Left lung (tissue), 10 donors: ENCODE data around the gene SPOCK1. TPM values are rescaled to one million over a fixed set of nuclear protein-coding genes. Genes with fewer than 3 reads are reported as not detected.

Experiments used
- ATAC-seq: fragments of 200-7000 bp; cut with Tn5 transposase; one replicate; pipeline ENCODE4 v1.9.1; 2020; ENCODE audit warnings: moderate library complexity
- DNase-seq, 4 donors: peaks; one replicate each; pipeline ENCODE4 v3.0.0-alpha.2; 2013 to 2020
- H3K27ac ChIP-seq, 2 donors: fragments of 200-600 bp; sonication (generic) in 1 of 2; one replicate each; pipeline versions ENCODE4 v1.5.0 to v1.8.0; 2020 to 2021
- H3K27me3 ChIP-seq, 2 donors: fragments of 200-600 bp; sonication (generic) in 1 of 2; one replicate each; pipeline versions ENCODE4 v1.5.0 to v1.8.0; 2020 to 2021
- H3K36me3 ChIP-seq, 2 donors: fragments of 200-600 bp; sonication (generic) in 1 of 2; one replicate each; pipeline versions ENCODE4 v1.5.0 to v1.8.0; 2020 to 2021
- H3K4me1 ChIP-seq, 2 donors: fragments of 200-600 bp; one replicate each; pipeline ENCODE4 v1.8.0; 2021
- H3K4me3 ChIP-seq, 2 donors: fragments of 200-600 bp; sonication (generic) in 1 of 2; one replicate each; pipeline versions ENCODE4 v1.5.0 to v1.8.0; 2020 to 2021; ENCODE audit warnings: mild to moderate bottlenecking in 1 of 2
- H3K9me3 ChIP-seq, 2 donors: fragments of 200-600 bp; sonication (generic) in 1 of 2; one replicate each; pipeline versions ENCODE4 v1.5.0 to v1.8.0; 2020 to 2021
- intact Hi-C, 2 donors: fragments of 100-400 bp; cut with DNase I; formaldehyde crosslinking; loops; one replicate each; pipeline versions ENCODE4 v1.11.2 to v1.14.2; 2022
- polyA plus RNA-seq, 6 donors: library from polyadenylated mRNA; unstranded; fragments of 120-200 nt; gene quantifications; one replicate each; pipeline ENCODE4 v1.2.1, GENCODE V29; 2013; ENCODE audit not compliant: insufficient read length in 6 of 6
- total RNA-seq, 2 donors: library from RNA; stranded (reverse); fragmentation: NEBNext Ultra II Directional; extraction: Animal tissue kit (Norgen Biotek cat#: 25700); gene quantifications; one replicate each; pipeline ENCODE4 v1.2.1, GENCODE V29; 2021
- TF ChIP-seq, protein P1 (sequence below), 2 donors: fragments of 200-600 bp; sonication (generic) in 1 of 2; IDR thresholded peaks; one replicate each; pipeline versions ENCODE4 v1.5.0 to v1.8.0; 2021; ENCODE audit warnings: antibody characterized with exemption in 2 of 2
- donor health status: DM: no; HTN: yes; CAD: no.
- donor health status: DM: no; HTN: no; CAD: no.

Gene SPOCK1
- total and polyA plus RNA-seq, 8 donors: 0.43 to 7.6 (median 0.73) TPM

GRCh38 chr5:137265457-137265856 lies 233.7 kb downstream of the SPOCK1 start:
- no peaks in the 10 kb centered on the region for H3K36me3 ChIP-seq
- TF ChIP-seq, protein P1, sequence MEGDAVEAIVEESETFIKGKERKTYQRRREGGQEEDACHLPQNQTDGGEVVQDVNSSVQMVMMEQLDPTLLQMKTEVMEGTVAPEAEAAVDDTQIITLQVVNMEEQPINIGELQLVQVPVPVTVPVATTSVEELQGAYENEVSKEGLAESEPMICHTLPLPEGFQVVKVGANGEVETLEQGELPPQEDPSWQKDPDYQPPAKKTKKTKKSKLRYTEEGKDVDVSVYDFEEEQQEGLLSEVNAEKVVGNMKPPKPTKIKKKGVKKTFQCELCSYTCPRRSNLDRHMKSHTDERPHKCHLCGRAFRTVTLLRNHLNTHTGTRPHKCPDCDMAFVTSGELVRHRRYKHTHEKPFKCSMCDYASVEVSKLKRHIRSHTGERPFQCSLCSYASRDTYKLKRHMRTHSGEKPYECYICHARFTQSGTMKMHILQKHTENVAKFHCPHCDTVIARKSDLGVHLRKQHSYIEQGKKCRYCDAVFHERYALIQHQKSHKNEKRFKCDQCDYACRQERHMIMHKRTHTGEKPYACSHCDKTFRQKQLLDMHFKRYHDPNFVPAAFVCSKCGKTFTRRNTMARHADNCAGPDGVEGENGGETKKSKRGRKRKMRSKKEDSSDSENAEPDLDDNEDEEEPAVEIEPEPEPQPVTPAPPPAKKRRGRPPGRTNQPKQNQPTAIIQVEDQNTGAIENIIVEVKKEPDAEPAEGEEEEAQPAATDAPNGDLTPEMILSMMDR (IDR thresholded peaks at IDR 0.05): no peak
- DNase-seq (no peak), ATAC-seq (no peak)
- no peak overlapping the region for H3K27ac ChIP-seq
- no peak overlapping the region for H3K4me3 ChIP-seq
- intact Hi-C loops: no loop called here
- H3K4me1 ChIP-seq: no peaks in the 10 kb centered on the region
- no peaks in the 10 kb centered on the region for H3K9me3 ChIP-seq
- no peaks in the 10 kb centered on the region for H3K27me3 ChIP-seq

- Histone ChIP-seq H3K4me3 (no peak overlapping the region), H3K36me3 (no peaks in the 10 kb centered on the region), H3K27ac (no peak overlapping the region), H3K27me3 (no peaks in the 10 kb centered on the region), H3K9me3 (no peaks in the 10 kb centered on the region), H3K4me1 (no peaks in the 10 kb centered on the region)
- no peak for DNase-seq
- ATAC-seq: no peak
- TF ChIP-seq, protein P1 (IDR thresholded peaks at IDR 0.05): no peak
- intact Hi-C loops: no loop called here
Observed at GRCh38 chr5:137264573-137264972, 234.6 kb downstream of the SPOCK1 start.

DNA sequence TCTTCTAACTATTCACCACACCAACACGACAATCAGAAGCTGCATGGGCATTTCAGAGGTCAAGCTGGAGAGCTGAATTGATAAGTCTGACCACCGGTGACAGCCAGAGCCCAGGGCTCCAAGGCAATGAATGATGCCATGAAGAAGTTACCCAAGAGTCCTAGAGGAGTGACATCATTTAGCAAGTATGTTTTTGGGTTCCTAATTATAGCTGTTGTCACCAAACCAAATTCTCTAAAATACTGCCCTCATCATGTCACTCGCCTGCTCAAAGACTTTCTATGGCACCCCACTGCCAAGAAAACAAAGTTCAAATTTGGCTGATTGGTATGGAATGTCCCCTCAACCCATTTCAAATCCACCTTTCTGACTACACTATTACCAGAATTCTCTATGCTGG lies 235.1 kb downstream of the SPOCK1 start:
- H3K9me3 ChIP-seq: no peaks in the 10 kb centered on the region
- no peaks in the 10 kb centered on the region for H3K36me3 ChIP-seq
- no peak overlapping the region for H3K27ac ChIP-seq
- intact Hi-C loops: no loop called here
- no peak for DNase-seq
- TF ChIP-seq, protein P1 (IDR thresholded peaks at IDR 0.05): no peak
- no peaks in the 10 kb centered on the region for H3K27me3 ChIP-seq
- no peak overlapping the region for H3K4me3 ChIP-seq
- H3K4me1 ChIP-seq: no peaks in the 10 kb centered on the region
- no peak for ATAC-seq

- Histone ChIP-seq H3K36me3 (no peaks in the 10 kb centered on the region), H3K27me3 (no peaks in the 10 kb centered on the region), H3K9me3 (no peaks in the 10 kb centered on the region), H3K4me3 (no peak overlapping the region), H3K27ac (no peak overlapping the region), H3K4me1 (no peaks in the 10 kb centered on the region)
- DNase-seq (no peak), ATAC-seq (no peak)
- TF ChIP-seq, protein P1 (IDR thresholded peaks at IDR 0.05): no peak
- intact Hi-C loops: no loop called here
Observed at GRCh38 chr5:137263371-137264005, 235.6 kb downstream of the SPOCK1 start.

DNA sequence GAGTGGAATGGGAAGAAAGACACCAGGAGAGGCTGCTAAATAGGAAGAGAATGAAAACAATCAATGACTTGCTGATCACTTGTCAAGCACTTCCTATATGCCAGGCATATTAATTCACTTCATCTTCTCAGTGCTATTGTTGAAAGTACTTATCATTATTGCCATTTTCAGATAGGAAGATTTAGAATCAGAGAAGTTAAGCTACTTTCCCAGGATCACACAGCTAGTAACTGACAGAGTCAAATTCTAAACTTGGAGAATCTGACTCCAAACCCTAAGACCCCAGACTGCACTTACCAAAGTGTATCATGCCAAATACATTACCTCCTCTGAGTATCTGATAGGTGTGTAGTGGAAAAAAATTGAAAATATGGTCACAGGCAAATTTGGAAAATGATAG lies 236.3 kb downstream of the SPOCK1 start:
- ATAC-seq (no peak), DNase-seq (no peak)
- H3K27ac ChIP-seq: no peak overlapping the region
- intact Hi-C loops: no loop called here
- no peaks in the 10 kb centered on the region for H3K27me3 ChIP-seq
- no peaks in the 10 kb centered on the region for H3K9me3 ChIP-seq
- no peaks in the 10 kb centered on the region for H3K36me3 ChIP-seq
- TF ChIP-seq, protein P1 (IDR thresholded peaks at IDR 0.05): no peak
- no peak overlapping the region for H3K4me3 ChIP-seq
- H3K4me1 ChIP-seq: no peaks in the 10 kb centered on the region
